HepG2 (cell line): ENCODE measurements around the gene SNX19. TPM values are rescaled to one million over a fixed set of nuclear protein-coding genes. Genes with fewer than 3 reads are reported as not detected.

Experiments
- ATAC-seq: fragments of 200-7000 bp; cut with Tn5 transposase; 3 replicates; pipeline ENCODE4 v1.9.1; 2020; ENCODE audit warnings: mild to moderate bottlenecking, moderate library complexity
- BruUV-seq: library from RNA; stranded (reverse); fragments of 400-500 nt; replicated peaks from 2 replicates; lab custom pipeline; 2021; lab: Mats Ljungman, UMichigan
- CTCF ChIA-PET: fragments of 300-600 bp; formaldehyde crosslinking; extraction: SDS; loops from one replicate; lab custom pipeline; 2021; ENCODE audit warnings: low total read pairs, inconsistent platforms, low intra/inter-chr PET ratio; lab: Yijun Ruan, JAX
- POLR2A ChIA-PET: fragments of 350-600 bp; sonication (Branson Sonifier 250); formaldehyde crosslinking; loops from one replicate; lab custom pipeline; 2020; ENCODE audit warnings: antibody characterized with exemption, inconsistent platforms; lab: Yijun Ruan, JAX
- DNase-seq: peaks from one replicate; pipeline ENCODE4 v3.0.0-alpha.2; 2015; ENCODE audit warnings: low spot score
- FAIRE-seq: peaks from 3 replicates; lab custom pipeline; 2011; peaks lifted over from hg19 to GRCh38; lab: Jason Lieb, UNC
- H2AFZ ChIP-seq: one replicate; pipeline ENCODE4 v1.6.1; 2011; ENCODE audit warnings: low read length, inconsistent platforms
- H3K27ac ChIP-seq: fragments of 300-600 bp; 3 replicates; pipeline ENCODE4 v1.8.0; 2011; ENCODE audit warnings: mixed run types, mild to moderate bottlenecking, mixed read lengths, low read length, inconsistent platforms; ENCODE audit not compliant: insufficient read depth; ENCODE audit errors: extremely low read length
- H3K27me3 ChIP-seq, 2 experiments: fragments of 200-600 bp in 1 of 2; 2 replicates in 1 of 2; 3 replicates in 1 of 2; pipeline versions ENCODE4 v1.6.0 to v1.8.0; 2011; ENCODE audit warnings: low read length in 2 of 2, mild to moderate bottlenecking in 2 of 2, moderate library complexity in 2 of 2, inconsistent platforms in 1 of 2; ENCODE audit not compliant: insufficient read depth in 2 of 2, control insufficient read depth in 1 of 2
- H3K36me3 ChIP-seq, 2 experiments: fragments of 200-600 bp in 1 of 2; replicated peaks in 1 of 2; 2 replicates in 1 of 2; 3 replicates in 1 of 2; pipeline versions ENCODE4 v1.5.1 to v1.8.0; 2011; ENCODE audit warnings: low read length in 2 of 2, inconsistent platforms in 1 of 2; ENCODE audit not compliant: insufficient read depth in 2 of 2, control insufficient read depth in 1 of 2
- H3K4me1 ChIP-seq: 2 replicates; pipeline ENCODE4 v1.5.1; 2012; ENCODE audit warnings: low read length, inconsistent platforms; ENCODE audit not compliant: insufficient read depth
- H3K4me2 ChIP-seq: 2 replicates; pipeline ENCODE4 v1.6.0; 2011; ENCODE audit warnings: low read depth, low read length, inconsistent platforms
- H3K4me3 ChIP-seq, 3 experiments: fragments of 200-600 bp in 1 of 3; sonication (generic), shearing (Covaris generic) in 1 of 3; replicated peaks in 1 of 3; 2 replicates each; pipeline ENCODE4 v1.5.1; 2011 to 2016; ENCODE audit warnings: low read length in 3 of 3, inconsistent platforms in 2 of 3, low read depth in 2 of 3, mild to moderate bottlenecking in 2 of 3, control low read depth in 1 of 3, mixed read lengths in 1 of 3; ENCODE audit not compliant: insufficient read depth in 1 of 3
- H3K79me2 ChIP-seq: one replicate; pipeline ENCODE4 v1.6.1; 2011; ENCODE audit warnings: low read length, inconsistent platforms; ENCODE audit not compliant: insufficient read depth
- H3K9ac ChIP-seq: 2 replicates; pipeline ENCODE4 v1.6.0; 2011; ENCODE audit warnings: mild to moderate bottlenecking, low read depth, low read length, inconsistent platforms; ENCODE audit not compliant: insufficient read depth
- H3K9me3 ChIP-seq: 2 replicates; pipeline ENCODE4 v1.5.1; 2012; ENCODE audit warnings: mild to moderate bottlenecking, low read length
- H4K20me1 ChIP-seq: 2 replicates; pipeline ENCODE4 v1.6.0; 2011; ENCODE audit warnings: inconsistent platforms, mild to moderate bottlenecking, low read length, moderate library complexity; ENCODE audit not compliant: insufficient read depth
- ELF1 ChIP-seq: sonication (generic); formaldehyde crosslinking; IDR thresholded peaks from 2 replicates; pipeline ENCODE4 v1.4.0; 2020; ENCODE audit warnings: missing genetic modification reagents
- FOXA1 ChIP-seq, 2 experiments: fragments of 450-650 bp in 1 of 2; sonication (generic) in 1 of 2; formaldehyde crosslinking in 1 of 2; IDR thresholded peaks; 2 replicates each; pipeline versions ENCODE4 v1.4.0 to v1.6.1; 2016 to 2020; ENCODE audit warnings: missing genetic modification reagents in 1 of 2
- ZFP41 ChIP-seq: sonication (generic); formaldehyde crosslinking; IDR thresholded peaks from 2 replicates; pipeline ENCODE4 v1.4.0; 2020; ENCODE audit warnings: mild to moderate bottlenecking, missing genetic modification reagents, borderline replicate concordance
- ZNF318 ChIP-seq: sonication (generic); formaldehyde crosslinking; IDR thresholded peaks from 2 replicates; pipeline ENCODE4 v1.4.0; 2020; ENCODE audit warnings: mild to moderate bottlenecking, missing genetic modification reagents
- ZNF33B ChIP-seq: sonication (generic); formaldehyde crosslinking; IDR thresholded peaks from 2 replicates; pipeline ENCODE4 v1.5.1; 2020; ENCODE audit warnings: mild to moderate bottlenecking, missing genetic modification reagents
- WGBS: methylation state at CpG from one replicate; pipeline ENCODE4 v1.1.6; 2017; ENCODE audit warnings: low lambda C conversion rate; 5-methylcytosine and 5-hydroxymethylcytosine counted together
- in situ Hi-C: cut with HindIII; loops from 2 replicates; pipeline ENCODE4 v1.10.0; 2017; ENCODE audit warnings: low pct_unique_long_range_greater_than_20kb; ENCODE audit not compliant: extremely low pct_ligation_motif_present
- intact Hi-C: fragments of 100-400 bp; cut with micrococcal nuclease; formaldehyde crosslinking; loops from one replicate; pipeline ENCODE4 v1.10.0; 2022; ENCODE audit not compliant: unreplicated experiment
- polyA plus RNA-seq, 8 experiments: library from polyadenylated mRNA; depleted of rRNA in 3 of 8; stranded (reverse) in 7 of 8; unstranded in 1 of 8; fragments of >200 nt; fragmentation: Illumina TruSeq in 4 of 8; extraction: Trizol in 4 of 8; gene quantifications; 2 replicates each; pipeline versions ENCODE4 v1.2.1 to v1.2.3, GENCODE V29; 2011 to 2016; ENCODE audit warnings: low read depth in 4 of 8, missing spikeins in 1 of 8, mixed read lengths in 1 of 8; ENCODE audit not compliant: insufficient read depth in 1 of 8
- total RNA-seq, 5 experiments: library from RNA; depleted of rRNA; stranded (reverse); fragments of >200 nt; fragmentation: Illumina TruSeq; extraction: Trizol; gene quantifications; 2 replicates each; pipeline ENCODE4 v1.2.3, GENCODE V29; 2016; ENCODE audit warnings: low read depth in 1 of 5
- TF ChIP-seq, protein P1 (sequence below): sonication (generic); formaldehyde crosslinking; IDR thresholded peaks from 2 replicates; pipeline ENCODE4 v1.8.0; 2022; ENCODE audit warnings: missing genetic modification reagents, mild to moderate bottlenecking, borderline replicate concordance

The SNX19 gene
- total and polyA plus RNA-seq, 2 of the 13 experiments (the other 11 are each of a cell fraction or from before 2014, with no cell fraction given), result 0.13 to 0.27 TPM

- DNase-seq, result no peak
- WGBS, result 36% methylated on average over 17 of the region's 17 CpGs
- Histone ChIP-seq H3K27me3 (no peaks in the 10 kb centered on the region), H3K9ac (no peak overlapping the region), H2AFZ (no peak overlapping the region), H3K9me3 (no peaks in the 10 kb centered on the region), H3K79me2 (no peaks in the 10 kb centered on the region), H4K20me1 (no peaks in the 10 kb centered on the region), H3K27ac (no peak overlapping the region), H3K36me3 (no peaks in the 10 kb centered on the region), H3K4me1 (no peaks in the 10 kb centered on the region), H3K4me3 (no peak overlapping the region), H3K4me2 (no peak overlapping the region)
- TF ChIP-seq ELF1 (CRISPR knock-in tag), result no peak
- no peak for TF ChIP-seq ZNF318 (CRISPR knock-in tag)
- TF ChIP-seq ZFP41 (CRISPR knock-in tag), result no peak
- TF ChIP-seq FOXA1 (IDR thresholded peaks at IDR 0.05), result no peak
- no peak for TF ChIP-seq FOXA1 (CRISPR knock-in tag; IDR thresholded peaks at IDR 0.05)
- no peak for TF ChIP-seq ZNF33B (CRISPR knock-in tag)
- TF ChIP-seq, protein P1, sequence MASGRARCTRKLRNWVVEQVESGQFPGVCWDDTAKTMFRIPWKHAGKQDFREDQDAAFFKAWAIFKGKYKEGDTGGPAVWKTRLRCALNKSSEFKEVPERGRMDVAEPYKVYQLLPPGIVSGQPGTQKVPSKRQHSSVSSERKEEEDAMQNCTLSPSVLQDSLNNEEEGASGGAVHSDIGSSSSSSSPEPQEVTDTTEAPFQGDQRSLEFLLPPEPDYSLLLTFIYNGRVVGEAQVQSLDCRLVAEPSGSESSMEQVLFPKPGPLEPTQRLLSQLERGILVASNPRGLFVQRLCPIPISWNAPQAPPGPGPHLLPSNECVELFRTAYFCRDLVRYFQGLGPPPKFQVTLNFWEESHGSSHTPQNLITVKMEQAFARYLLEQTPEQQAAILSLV (CRISPR knock-in tag), result no peak
- CTCF ChIA-PET, result interaction anchor here (6.4 kb wide), 1 partner anchor 464 kb away, joined by 113 read pairs; no protein-coding TSS in a partner anchor
- no peak for FAIRE-seq
- no peak for ATAC-seq
- POLR2A ChIA-PET, result no interaction called here
- in situ Hi-C loops, result loop anchor here (25.0 kb wide), 1 partner anchor 685 kb away; no protein-coding TSS in a partner anchor
- no TSS peak for BruUV-seq
- intact Hi-C loops, result no loop called here
Observed at GRCh38 chr11:130897262-130898182, 18.8 kb downstream of the SNX19 start.
